Measurements from ENCODE around the gene NEDD4L.

NEDD4L gene

GRCh38 chr18:58097907-58098166, 53.8 kb downstream of the NEDD4L start:
- no peak for TF ChIP-seq CTCF (IDR thresholded peaks at IDR 0.05; ENCODE audit: low read depth, low read length)
- H3K27ac ChIP-seq = no peak overlapping the region

DNA sequence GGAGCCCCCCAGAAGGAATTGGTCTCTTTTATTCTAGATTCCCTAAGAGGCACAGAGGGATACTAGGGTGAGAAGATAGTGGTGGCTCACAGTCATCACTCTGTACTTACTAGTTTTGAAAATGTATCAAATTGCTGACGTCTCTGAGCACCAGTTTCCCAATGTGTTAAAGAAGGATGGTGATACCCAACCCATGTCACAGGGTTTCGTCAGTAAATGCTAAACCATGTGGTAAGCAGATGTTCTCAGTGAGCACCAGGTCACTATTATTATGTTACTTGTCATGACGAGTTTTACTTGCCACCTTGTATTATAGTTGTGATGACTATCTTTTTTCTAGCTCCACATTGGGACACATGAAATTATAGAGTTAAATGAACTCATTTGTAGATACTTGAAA, 54.7 kb downstream of the NEDD4L start:
- DNase-seq = no peak
- Histone ChIP-seq H3K9me3 (ENCODE audit: severe bottlenecking) (no peaks in the 10 kb centered on the region), H3K36me3 (peaks cover 8% of the 10 kb centered on the region; the same call in 1 of the 2 replicates), H3K27ac (no peak overlapping the region), H3K4me3 (ENCODE audit: low read depth, low read length) (no peak overlapping the region), H3K27me3 (ENCODE audit: insufficient read depth, low read depth, severe bottlenecking) (no peaks in the 10 kb centered on the region)
- no peak for TF ChIP-seq CTCF (IDR thresholded peaks at IDR 0.05; ENCODE audit: low read depth, low read length)

More at GRCh38 chr18:58097907-58098166, 53.8 kb downstream of the NEDD4L start:
- Histone ChIP-seq H3K27me3 (ENCODE audit: insufficient read depth, low read depth, severe bottlenecking) (no peaks in the 10 kb centered on the region), H3K4me3 (ENCODE audit: low read depth, low read length) (no peak overlapping the region), H3K36me3 (peaks cover 5% of the 10 kb centered on the region; the same call in 1 of the 2 replicates), H3K9me3 (ENCODE audit: severe bottlenecking) (no peaks in the 10 kb centered on the region)
- DNase-seq = no peak

GRCh38 chr18:58100154-58100553, 56.1 kb downstream of the NEDD4L start:
- Histone ChIP-seq H3K9me3 (ENCODE audit: severe bottlenecking) (no peaks in the 10 kb centered on the region), H3K4me3 (ENCODE audit: low read depth, low read length) (no peak overlapping the region), H3K27me3 (ENCODE audit: insufficient read depth, low read depth, severe bottlenecking) (no peaks in the 10 kb centered on the region), H3K27ac (no peak overlapping the region), H3K36me3 (peaks cover 6% of the 10 kb centered on the region; the same call in 1 of the 2 replicates)
- DNase-seq = no peak
- TF ChIP-seq CTCF (IDR thresholded peaks at IDR 0.05; ENCODE audit: low read depth, low read length) = no peak

DNA sequence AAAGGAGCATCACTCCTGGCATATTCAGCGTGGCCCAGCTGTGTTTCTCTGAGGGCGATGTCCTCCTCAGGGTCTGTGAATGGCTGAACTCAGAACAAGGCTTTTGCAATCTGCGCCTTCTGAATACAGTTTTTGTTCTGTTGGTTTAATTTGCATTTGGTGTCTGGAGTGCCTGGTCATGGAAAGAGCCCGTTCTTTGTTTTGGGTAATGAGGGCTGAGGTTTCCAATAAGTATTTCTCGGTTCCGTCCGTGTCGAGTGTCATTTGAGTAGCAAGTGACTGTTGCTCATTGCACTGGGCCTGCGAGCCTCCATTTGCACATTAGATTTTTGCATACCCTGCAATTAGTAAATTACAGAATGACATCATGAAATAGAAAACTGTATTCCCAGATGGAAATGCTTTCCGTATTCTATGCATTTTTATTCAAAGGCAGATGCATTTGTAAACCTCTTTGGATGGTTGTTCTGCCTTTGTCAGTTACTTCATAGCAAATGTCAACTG, 57.3 kb downstream of the NEDD4L start:
- Histone ChIP-seq H3K27me3 (ENCODE audit: insufficient read depth, low read depth, severe bottlenecking) (no peaks in the 10 kb centered on the region), H3K36me3 (peaks cover 6% of the 10 kb centered on the region; the same call in 1 of the 2 replicates), H3K4me3 (ENCODE audit: low read depth, low read length) (no peak overlapping the region), H3K27ac (no peak overlapping the region), H3K9me3 (ENCODE audit: severe bottlenecking) (no peaks in the 10 kb centered on the region)
- DNase-seq = no peak
- TF ChIP-seq CTCF (IDR thresholded peaks at IDR 0.05; ENCODE audit: low read depth, low read length) = no peak

DNA sequence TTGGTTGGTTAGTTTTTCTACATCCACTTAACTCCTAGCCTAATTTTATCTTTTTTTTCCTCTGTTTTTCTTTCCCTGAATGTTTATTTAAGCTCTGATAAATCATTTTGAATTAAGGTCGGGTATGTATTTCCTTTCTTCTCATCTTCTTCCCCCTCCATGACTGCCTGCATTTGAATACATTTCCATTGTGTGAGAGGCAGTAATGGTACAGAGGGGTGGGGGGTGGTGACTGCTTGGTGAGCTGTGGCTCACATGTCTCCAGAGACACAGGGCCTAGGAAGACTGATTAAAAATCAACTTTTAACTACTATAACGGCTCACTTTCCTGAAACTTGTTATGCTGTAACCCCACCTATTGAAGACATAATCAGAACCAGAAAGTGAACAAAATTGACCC, 58.0 kb downstream of the NEDD4L start:
- no peak overlapping the region for H3K27ac ChIP-seq
- H3K36me3 ChIP-seq = peaks cover 6% of the 10 kb centered on the region; the same call in 1 of the 2 replicates
- no peak for TF ChIP-seq CTCF (IDR thresholded peaks at IDR 0.05; ENCODE audit: low read depth, low read length)
- no peak for DNase-seq
- H3K27me3 ChIP-seq (ENCODE audit: insufficient read depth, low read depth, severe bottlenecking) = no peaks in the 10 kb centered on the region
- H3K4me3 ChIP-seq (ENCODE audit: low read depth, low read length) = no peak overlapping the region
- no peaks in the 10 kb centered on the region for H3K9me3 ChIP-seq (ENCODE audit: severe bottlenecking)

DNA sequence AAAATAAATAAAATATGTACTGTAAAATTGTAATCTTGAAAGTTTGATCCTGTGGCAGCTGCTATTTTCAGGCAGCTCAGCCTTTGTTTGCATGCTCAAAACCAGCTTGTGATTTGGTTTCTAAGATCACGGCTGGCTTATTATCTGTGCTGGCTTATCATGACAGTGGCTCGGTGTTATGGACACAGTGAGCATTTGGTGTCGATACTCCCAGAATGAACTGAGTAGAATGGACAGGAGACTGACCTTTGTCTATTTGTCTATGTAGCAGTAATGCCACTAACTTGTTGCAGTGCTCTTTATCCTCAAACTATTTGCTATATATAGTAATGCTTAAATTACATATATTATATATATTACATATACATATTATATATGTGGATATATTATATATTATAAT, 58.8 kb downstream of the NEDD4L start:
- Histone ChIP-seq H3K27ac (no peak overlapping the region), H3K4me3 (ENCODE audit: low read depth, low read length) (no peak overlapping the region), H3K27me3 (ENCODE audit: insufficient read depth, low read depth, severe bottlenecking) (no peaks in the 10 kb centered on the region), H3K9me3 (ENCODE audit: severe bottlenecking) (no peaks in the 10 kb centered on the region), H3K36me3 (peaks cover 6% of the 10 kb centered on the region)
- DNase-seq = no peak
- TF ChIP-seq CTCF (IDR thresholded peaks at IDR 0.05; ENCODE audit: low read depth, low read length) = no peak

Measured in WERI-Rb-1 (cell line).